ENCODE data around the gene VPS13A. TPM values are rescaled to one million over a fixed set of nuclear protein-coding genes. Genes with fewer than 3 reads are reported as not detected.

The VPS13A gene
- total RNA-seq, 2 experiments from 2014 or later = 27.0 to 44.6 TPM

DNA sequence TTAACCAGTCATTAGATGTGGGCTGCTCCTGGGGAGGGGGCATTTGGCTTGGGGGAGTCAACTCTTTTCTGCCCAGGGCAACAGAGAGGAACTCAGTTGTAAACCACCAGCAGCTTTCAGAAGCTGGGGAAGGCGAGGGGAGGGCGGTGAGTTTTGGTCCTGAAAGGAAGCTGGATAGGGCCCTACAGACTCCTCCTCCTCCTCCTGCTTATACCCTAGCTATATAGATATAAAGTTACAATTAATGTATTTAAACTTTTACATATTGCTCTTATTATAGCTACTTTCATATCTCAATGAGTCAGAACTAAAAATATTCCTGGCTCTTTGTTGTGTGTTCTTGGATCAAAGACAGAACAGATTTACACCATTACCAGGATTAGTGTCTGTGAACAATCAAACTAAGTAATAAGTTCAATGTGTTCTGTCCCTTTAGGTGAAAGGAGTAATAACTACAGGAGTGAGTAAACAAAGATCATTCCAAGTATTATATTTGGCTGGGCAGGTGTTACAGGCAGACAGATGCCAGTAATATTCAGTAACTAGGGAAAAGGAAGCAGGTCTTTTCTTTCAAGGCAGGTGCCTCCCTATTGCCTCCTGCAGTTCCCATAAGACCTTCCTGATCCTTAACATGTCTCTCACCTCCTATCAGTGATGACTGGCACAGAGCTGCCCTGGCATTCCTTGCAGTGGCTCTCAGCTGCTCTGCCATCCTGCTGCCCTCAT lies 20.5 kb upstream of the VPS13A start:
- no peak for TF ChIP-seq EZH2phosphoT487 (IDR thresholded peaks at IDR 0.05; ENCODE audit: borderline replicate concordance, low read depth, low read length)
- TF ChIP-seq, protein P1, sequence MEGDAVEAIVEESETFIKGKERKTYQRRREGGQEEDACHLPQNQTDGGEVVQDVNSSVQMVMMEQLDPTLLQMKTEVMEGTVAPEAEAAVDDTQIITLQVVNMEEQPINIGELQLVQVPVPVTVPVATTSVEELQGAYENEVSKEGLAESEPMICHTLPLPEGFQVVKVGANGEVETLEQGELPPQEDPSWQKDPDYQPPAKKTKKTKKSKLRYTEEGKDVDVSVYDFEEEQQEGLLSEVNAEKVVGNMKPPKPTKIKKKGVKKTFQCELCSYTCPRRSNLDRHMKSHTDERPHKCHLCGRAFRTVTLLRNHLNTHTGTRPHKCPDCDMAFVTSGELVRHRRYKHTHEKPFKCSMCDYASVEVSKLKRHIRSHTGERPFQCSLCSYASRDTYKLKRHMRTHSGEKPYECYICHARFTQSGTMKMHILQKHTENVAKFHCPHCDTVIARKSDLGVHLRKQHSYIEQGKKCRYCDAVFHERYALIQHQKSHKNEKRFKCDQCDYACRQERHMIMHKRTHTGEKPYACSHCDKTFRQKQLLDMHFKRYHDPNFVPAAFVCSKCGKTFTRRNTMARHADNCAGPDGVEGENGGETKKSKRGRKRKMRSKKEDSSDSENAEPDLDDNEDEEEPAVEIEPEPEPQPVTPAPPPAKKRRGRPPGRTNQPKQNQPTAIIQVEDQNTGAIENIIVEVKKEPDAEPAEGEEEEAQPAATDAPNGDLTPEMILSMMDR (conservative IDR thresholded peaks at IDR 0.05; ENCODE audit: low read length) = no peak
- Histone ChIP-seq H3K36me3 (ENCODE audit: insufficient read depth, low read length) (no peaks in the 10 kb centered on the region), H3K9me2 (ENCODE audit: insufficient read depth, low read length) (no peaks in the 10 kb centered on the region), H3K4me3 (ENCODE audit: low read depth, low read length, poor library complexity, severe bottlenecking) (no peak overlapping the region), H4K20me1 (ENCODE audit: insufficient read depth, low read length) (no peaks in the 10 kb centered on the region), H2AFZ (ENCODE audit: low read length) (no peak overlapping the region), H3K79me2 (ENCODE audit: insufficient read depth, low read depth, low read length) (no peaks in the 10 kb centered on the region), H3K4me2 (ENCODE audit: low read length) (no peak overlapping the region), H3K27ac (ENCODE audit: low read depth, low read length, poor library complexity, severe bottlenecking) (no peak overlapping the region), H3K4me1 (ENCODE audit: insufficient read depth, low read length, poor library complexity, severe bottlenecking) (no peaks in the 10 kb centered on the region), H3K9me3 (ENCODE audit: low read length) (no peaks in the 10 kb centered on the region)
- DNase-seq (ENCODE audit: low spot score) = no peak
- ChIA-PET POLR2A (interaction anchor here (0.5 to 1.4 kb wide), 3 partner anchors 10 to 469 kb away, joined by 3 to 4 read pairs (median 4); no protein-coding TSS in a partner anchor), CTCF (ENCODE audit: unreplicated experiment) (interaction anchor here (0.6 kb wide), 1 partner anchor 281 kb away, joined by 3 read pairs; no protein-coding TSS in a partner anchor)
- BruUV-seq (replicated peaks) = no TSS peak
- intact Hi-C loops (cut with micrococcal nuclease; ENCODE audit: unreplicated experiment) = no loop called here

DNA sequence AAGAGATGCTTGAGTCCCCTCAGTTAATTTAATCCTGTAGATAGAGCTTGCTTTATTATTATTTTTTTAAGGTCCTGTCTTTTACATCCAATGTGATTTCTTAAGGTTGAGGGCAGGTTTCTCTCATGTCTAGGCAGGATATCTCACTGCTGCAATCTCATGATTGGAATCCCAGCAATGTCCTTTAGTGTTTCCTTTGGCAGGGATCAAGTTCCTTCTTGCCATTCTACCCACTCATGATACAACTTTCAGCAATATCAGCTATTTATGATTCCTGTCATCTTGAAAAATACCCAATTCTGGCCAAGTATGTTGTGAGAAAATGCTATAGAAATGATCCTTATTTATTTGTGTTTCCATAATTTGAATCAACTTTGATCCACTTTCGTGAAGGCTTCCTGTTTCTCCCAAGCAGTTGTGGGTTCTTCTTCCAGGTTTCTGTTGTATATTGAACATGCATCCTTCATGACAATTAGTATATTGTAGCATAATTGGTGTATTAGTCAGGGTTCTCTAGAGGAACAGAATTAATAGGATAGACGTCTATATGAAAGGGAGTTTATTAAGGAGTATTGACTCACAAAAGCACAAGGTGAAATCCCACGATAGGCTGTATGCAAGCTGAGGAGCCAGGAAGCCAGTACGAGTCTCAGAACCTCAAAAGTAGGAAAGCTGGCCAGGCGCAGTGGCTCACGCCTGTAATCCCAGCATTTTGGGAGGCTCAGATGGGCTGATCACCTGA lies 18.4 kb upstream of the VPS13A start:
- Histone ChIP-seq H3K4me3 (ENCODE audit: low read depth, low read length, poor library complexity, severe bottlenecking) (no peak overlapping the region), H4K20me1 (ENCODE audit: insufficient read depth, low read length) (no peaks in the 10 kb centered on the region), H2AFZ (ENCODE audit: low read length) (no peak overlapping the region), H3K4me2 (ENCODE audit: low read length) (no peak overlapping the region), H3K36me3 (ENCODE audit: insufficient read depth, low read length) (no peaks in the 10 kb centered on the region), H3K79me2 (ENCODE audit: insufficient read depth, low read depth, low read length) (no peaks in the 10 kb centered on the region), H3K27ac (ENCODE audit: low read depth, low read length, poor library complexity, severe bottlenecking) (no peak overlapping the region), H3K9me2 (ENCODE audit: insufficient read depth, low read length) (no peaks in the 10 kb centered on the region), H3K4me1 (ENCODE audit: insufficient read depth, low read length, poor library complexity, severe bottlenecking) (no peaks in the 10 kb centered on the region), H3K9me3 (ENCODE audit: low read length) (no peaks in the 10 kb centered on the region)
- DNase-seq (ENCODE audit: low spot score) = no peak
- intact Hi-C loops (cut with micrococcal nuclease; ENCODE audit: unreplicated experiment) = no loop called here
- ChIA-PET POLR2A (interaction anchor here (0.6 to 0.8 kb wide), 3 partner anchors 31 to 347 kb away, joined by 3 to 4 read pairs (median 3); no protein-coding TSS in a partner anchor), CTCF (ENCODE audit: unreplicated experiment) (no interaction called here)
- no TSS peak for BruUV-seq (replicated peaks)
- no peak for TF ChIP-seq EZH2phosphoT487 (IDR thresholded peaks at IDR 0.05; ENCODE audit: borderline replicate concordance, low read depth, low read length)
- TF ChIP-seq, protein P1 (conservative IDR thresholded peaks at IDR 0.05; ENCODE audit: low read length) = no peak
